MM.1S (cell line): ENCODE results near the gene NFKBIZ.

Source experiments
- CTCF ChIP-seq: fragments of 300-600 bp; sonication (generic); IDR thresholded peaks from 2 replicates; pipeline ENCODE4 v1.5.1; 2016; ENCODE audit warnings: antibody characterized with exemption, low read length, mixed read lengths
- EZH2 ChIP-seq: fragments of 300-600 bp; sonication (generic); optimal IDR thresholded peaks from 2 replicates; pipeline ENCODE3; 2017; ENCODE audit warnings: low read depth, mild to moderate bottlenecking, antibody characterized with exemption, low read length, mixed read lengths

GRCh38 chr3:101813817-101814440 lies 35.4 kb upstream of the NFKBIZ start:
- peak; percentile 53 for TF ChIP-seq CTCF
- no peak for TF ChIP-seq EZH2
